HG02852 (cell line): ENCODE measurements around the gene HNF1A.

Source experiments
- ATAC-seq: cut with Tn5 transposase; IDR thresholded peaks from one replicate; pipeline ENCODE4 v1.9.1; 2021; ENCODE audit warnings: mild to moderate bottlenecking, moderate library complexity; ENCODE audit not compliant: unreplicated experiment

The HNF1A gene

DNA sequence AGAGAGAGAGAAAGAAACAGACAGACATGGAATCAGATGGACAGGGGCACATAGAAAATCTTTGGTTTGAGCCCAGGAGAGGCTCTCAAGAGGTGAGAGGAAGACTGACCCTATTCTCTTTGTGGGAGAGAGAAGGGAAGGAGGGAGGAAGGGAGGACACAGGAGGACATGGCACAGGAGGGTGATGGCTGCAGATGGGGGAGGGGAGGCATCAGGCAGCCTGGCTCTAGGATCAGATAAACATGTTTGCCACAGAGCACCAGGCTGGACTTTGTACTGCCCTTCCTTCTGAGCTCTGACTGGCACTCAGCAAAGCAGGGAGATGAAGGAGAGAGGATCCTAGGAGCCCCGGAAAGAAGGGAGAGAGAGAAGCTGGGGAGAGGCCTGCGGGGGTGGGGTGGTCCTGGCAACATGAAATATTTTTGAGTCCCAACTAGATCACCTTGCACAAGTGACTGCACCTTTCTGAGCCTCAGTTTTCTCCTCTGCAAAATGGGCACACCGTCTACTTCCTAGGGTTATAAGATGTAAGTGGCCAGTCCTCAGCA, 6.1 kb downstream of the HNF1A start:
- ATAC-seq: no peak

- no peak for ATAC-seq
Observed at GRCh38 chr12:120988234-120988633, 9.9 kb downstream of the HNF1A start.

DNA sequence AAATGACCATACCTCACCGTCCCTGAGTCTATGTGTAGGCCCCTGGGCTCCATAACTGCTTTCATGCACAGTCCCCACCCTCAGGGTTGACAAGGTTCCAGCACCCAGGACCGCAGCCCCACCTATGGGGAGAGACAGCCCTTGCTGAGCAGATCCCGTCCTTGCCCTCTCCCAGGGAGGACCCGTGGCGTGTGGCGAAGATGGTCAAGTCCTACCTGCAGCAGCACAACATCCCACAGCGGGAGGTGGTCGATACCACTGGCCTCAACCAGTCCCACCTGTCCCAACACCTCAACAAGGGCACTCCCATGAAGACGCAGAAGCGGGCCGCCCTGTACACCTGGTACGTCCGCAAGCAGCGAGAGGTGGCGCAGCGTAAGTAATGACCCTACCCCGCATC, 10.3 kb downstream of the HNF1A start:
- ATAC-seq: no peak

DNA sequence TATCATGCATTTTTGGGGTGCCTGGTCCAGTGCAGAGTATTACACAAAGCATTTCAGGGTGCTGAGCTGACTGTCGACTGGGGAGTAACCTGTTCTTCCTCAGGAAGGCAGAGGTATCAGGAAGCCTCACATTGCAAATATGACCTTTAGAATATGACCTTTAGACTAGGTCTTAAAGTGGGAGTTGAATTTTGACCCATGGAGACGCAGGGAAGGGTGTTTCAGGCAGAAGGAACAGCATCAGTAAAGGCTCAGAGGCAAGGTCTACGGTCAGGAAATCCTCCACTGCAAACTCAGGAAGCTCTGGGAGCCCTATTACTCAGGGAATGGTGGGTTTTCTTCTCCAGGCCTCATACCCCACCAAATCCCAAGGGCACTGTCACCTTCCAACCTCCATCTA, 11.3 kb downstream of the HNF1A start:
- ATAC-seq: no peak

- no peak for ATAC-seq
Observed at GRCh38 chr12:120990487-120991055, 12.2 kb downstream of the HNF1A start.

DNA sequence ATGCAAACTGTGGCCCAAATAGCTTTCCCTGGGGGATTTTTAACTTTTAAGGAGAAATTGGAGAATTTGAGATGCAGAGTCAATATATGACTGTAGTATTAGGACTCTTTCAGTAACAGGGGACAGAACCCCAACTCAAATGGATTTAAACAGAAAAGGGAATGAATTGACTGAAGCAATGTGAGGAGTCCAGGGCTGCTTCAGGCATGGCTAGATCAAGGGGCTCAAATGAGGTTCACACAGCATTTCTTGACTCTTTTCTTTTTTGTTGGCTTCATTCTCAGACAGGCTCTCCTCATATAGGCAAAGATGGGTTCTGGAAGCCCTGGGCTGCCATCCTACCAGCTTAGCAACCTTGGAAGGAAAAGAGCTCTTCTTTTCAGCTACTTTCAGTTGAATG, 13.6 kb downstream of the HNF1A start:
- ATAC-seq: no peak

GRCh38 chr12:120992989-120993388, 14.6 kb downstream of the HNF1A start:
- no peak for ATAC-seq

DNA sequence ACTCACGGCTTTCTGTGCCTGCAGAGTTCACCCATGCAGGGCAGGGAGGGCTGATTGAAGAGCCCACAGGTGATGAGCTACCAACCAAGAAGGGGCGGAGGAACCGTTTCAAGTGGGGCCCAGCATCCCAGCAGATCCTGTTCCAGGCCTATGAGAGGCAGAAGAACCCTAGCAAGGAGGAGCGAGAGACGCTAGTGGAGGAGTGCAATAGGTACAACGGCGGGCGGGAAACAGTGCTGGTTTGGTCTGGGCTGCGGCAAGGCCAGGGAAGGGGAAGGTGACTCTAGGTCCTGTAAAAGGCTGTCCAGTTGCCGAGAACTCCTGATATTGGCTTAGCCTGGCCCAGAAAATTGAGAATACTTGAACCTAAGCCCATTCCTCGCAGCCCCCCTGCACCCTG, 15.2 kb downstream of the HNF1A start:
- no peak for ATAC-seq

GRCh38 chr12:120994059-120994458, 15.7 kb downstream of the HNF1A start:
- ATAC-seq: no peak

GRCh38 chr12:120994589-120995337, 16.4 kb downstream of the HNF1A start:
- ATAC-seq: no peak

DNA sequence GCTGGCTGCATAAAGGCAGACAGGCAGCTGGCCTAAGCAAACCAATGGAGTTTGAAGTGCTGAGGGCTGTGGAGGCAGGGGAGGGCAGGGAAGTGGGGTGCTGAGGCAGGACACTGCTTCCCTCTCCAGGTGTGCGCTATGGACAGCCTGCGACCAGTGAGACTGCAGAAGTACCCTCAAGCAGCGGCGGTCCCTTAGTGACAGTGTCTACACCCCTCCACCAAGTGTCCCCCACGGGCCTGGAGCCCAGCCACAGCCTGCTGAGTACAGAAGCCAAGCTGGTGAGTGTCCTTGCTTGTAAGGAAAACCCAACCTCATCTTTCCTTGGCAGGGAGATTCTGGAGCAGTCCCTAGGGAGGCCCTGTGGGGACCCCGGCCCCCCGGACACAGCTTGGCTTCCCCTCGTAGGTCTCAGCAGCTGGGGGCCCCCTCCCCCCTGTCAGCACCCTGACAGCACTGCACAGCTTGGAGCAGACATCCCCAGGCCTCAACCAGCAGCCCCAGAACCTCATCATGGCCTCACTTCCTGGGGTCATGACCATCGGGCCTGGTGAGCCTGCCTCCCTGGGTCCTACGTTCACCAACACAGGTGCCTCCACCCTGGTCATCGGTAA, 17.9 kb downstream of the HNF1A start:
- no peak for ATAC-seq

GRCh38 chr12:120997448-120997847, 19.1 kb downstream of the HNF1A start:
- ATAC-seq: no peak

GRCh38 chr12:120998435-120998834, 20.1 kb downstream of the HNF1A start:
- ATAC-seq: no peak

- no peak for ATAC-seq
Observed at GRCh38 chr12:120999191-121000120, 21.1 kb downstream of the HNF1A start.

GRCh38 chr12:121000530-121000929, 22.2 kb downstream of the HNF1A start:
- ATAC-seq: no peak

DNA sequence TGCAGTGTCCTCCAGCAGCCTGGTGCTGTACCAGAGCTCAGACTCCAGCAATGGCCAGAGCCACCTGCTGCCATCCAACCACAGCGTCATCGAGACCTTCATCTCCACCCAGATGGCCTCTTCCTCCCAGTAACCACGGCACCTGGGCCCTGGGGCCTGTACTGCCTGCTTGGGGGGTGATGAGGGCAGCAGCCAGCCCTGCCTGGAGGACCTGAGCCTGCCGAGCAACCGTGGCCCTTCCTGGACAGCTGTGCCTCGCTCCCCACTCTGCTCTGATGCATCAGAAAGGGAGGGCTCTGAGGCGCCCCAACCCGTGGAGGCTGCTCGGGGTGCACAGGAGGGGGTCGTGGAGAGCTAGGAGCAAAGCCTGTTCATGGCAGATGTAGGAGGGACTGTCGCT, 22.7 kb downstream of the HNF1A start:
- ATAC-seq: no peak

- ATAC-seq: no peak
Observed at GRCh38 chr12:121001841-121002483, 23.6 kb downstream of the HNF1A start.

- ATAC-seq: no peak
Observed at GRCh38 chr12:121003650-121004049, 25.3 kb downstream of the HNF1A start.

- ATAC-seq: no peak
Observed at GRCh38 chr12:121004253-121004815, 26.0 kb downstream of the HNF1A start.

- no peak for ATAC-seq
Observed at GRCh38 chr12:121005346-121005815, 27.0 kb downstream of the HNF1A start.
